HG03521 (cell line): Measurements from ENCODE around the gene PCNT.
A peak's percentile ranks its signal among the peaks of the same experiment; 100 is the strongest.

Source experiments
- ATAC-seq: cut with Tn5 transposase; IDR thresholded peaks from one replicate; pipeline ENCODE4 v1.9.1; 2021; ENCODE audit warnings: mild to moderate bottlenecking, moderate library complexity; ENCODE audit not compliant: unreplicated experiment

PCNT gene, protein sequence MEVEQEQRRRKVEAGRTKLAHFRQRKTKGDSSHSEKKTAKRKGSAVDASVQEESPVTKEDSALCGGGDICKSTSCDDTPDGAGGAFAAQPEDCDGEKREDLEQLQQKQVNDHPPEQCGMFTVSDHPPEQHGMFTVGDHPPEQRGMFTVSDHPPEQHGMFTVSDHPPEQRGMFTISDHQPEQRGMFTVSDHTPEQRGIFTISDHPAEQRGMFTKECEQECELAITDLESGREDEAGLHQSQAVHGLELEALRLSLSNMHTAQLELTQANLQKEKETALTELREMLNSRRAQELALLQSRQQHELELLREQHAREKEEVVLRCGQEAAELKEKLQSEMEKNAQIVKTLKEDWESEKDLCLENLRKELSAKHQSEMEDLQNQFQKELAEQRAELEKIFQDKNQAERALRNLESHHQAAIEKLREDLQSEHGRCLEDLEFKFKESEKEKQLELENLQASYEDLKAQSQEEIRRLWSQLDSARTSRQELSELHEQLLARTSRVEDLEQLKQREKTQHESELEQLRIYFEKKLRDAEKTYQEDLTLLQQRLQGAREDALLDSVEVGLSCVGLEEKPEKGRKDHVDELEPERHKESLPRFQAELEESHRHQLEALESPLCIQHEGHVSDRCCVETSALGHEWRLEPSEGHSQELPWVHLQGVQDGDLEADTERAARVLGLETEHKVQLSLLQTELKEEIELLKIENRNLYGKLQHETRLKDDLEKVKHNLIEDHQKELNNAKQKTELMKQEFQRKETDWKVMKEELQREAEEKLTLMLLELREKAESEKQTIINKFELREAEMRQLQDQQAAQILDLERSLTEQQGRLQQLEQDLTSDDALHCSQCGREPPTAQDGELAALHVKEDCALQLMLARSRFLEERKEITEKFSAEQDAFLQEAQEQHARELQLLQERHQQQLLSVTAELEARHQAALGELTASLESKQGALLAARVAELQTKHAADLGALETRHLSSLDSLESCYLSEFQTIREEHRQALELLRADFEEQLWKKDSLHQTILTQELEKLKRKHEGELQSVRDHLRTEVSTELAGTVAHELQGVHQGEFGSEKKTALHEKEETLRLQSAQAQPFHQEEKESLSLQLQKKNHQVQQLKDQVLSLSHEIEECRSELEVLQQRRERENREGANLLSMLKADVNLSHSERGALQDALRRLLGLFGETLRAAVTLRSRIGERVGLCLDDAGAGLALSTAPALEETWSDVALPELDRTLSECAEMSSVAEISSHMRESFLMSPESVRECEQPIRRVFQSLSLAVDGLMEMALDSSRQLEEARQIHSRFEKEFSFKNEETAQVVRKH (N-terminal part only)

DNA sequence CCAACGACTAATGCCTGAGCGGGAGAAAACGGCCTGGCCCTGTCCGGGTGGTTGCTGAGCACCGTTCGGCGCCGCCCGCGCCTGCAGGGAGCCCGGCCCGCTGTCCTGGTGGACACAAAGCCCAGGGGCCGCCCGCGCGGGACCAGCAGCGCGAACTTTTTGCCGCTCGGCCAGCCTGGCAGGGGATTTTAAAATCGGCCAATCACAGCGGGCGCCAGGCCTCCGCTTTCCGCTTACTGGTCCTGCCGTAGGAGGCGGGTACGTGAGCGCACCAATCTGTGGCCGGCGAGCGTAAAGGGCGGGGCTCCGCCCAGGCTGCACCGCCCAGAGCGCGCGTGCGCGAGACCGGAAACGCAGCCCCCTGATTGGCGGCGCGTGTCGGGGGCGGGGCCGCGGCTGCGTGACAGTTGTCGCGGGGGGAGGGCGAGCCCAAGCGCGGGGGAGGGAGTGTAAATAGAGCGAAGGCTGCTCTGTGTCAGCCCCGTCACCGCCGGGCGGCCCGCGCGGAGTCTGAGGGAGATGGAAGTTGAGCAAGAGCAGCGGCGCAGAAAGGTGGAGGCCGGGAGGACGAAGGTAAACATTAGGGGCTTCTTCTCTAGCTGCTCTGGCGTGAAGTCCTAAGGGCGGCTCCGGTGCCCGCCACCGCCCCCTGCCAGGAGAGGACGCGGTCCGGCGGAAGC is at the start of gene PCNT, which contains the start of gene C21orf58:
Gene PCNT (plus strand): TSS at position 447 of the 680 bp plus-strand sequence. CDS start 73 bp downstream, at position 520.
Gene C21orf58 (minus strand): TSS at position 161 of the 680 bp plus-strand sequence. CDS start 1,132 bp downstream, outside the sequence.
- ATAC-seq: peak; percentile 80

DNA sequence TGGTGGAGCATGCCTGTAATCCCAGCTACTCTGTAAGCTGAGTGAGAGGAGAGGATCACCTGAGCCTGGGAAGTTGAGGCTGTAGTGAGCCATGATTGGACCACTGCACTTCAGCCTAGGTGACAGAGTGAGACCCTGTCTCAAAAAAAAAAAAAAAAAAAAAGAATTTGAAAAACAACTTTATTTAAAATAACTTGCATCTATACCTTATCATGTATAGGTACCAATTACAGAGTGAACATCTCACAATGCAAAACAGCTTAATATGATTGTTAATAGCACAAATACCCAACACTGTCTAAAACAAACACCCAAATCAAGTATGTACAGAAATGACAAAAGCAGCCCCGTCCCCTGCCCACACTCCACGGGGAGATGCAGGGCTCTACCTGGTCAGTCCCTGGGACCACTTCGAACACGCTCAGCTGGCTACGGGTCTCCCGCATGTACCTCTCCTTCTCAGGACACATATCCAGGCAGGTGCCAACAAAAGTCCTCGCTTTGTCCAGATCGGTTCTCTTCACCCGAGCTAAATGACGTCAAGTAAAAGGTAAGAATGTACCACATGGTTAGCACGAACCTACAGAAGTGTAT is 49.1 kb upstream of the PCNT start:
- ATAC-seq: no peak

- ATAC-seq: no peak
Measured at GRCh38 chr21:46284077-46284644, 39.8 kb upstream of the PCNT start.

DNA sequence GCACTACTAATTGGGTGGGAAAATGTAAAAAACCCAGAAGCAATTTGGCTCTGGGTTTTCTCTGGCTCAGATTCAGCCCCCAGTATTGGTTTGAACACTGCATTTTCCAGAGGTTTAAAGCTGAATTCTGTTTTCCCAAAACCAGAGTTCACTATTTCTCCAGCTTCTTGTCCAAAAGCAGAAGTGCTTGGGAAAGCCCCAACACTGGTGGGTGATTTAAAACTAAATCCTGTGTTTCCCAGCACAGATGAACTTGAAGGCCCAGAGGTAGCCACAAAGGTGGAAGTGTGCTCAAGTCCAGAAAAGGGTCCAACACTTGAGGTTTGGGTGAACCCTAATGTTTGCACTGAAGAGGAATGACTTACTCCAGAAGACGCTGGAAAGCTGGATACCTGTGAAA is 39.2 kb upstream of the PCNT start:
- ATAC-seq: no peak

DNA sequence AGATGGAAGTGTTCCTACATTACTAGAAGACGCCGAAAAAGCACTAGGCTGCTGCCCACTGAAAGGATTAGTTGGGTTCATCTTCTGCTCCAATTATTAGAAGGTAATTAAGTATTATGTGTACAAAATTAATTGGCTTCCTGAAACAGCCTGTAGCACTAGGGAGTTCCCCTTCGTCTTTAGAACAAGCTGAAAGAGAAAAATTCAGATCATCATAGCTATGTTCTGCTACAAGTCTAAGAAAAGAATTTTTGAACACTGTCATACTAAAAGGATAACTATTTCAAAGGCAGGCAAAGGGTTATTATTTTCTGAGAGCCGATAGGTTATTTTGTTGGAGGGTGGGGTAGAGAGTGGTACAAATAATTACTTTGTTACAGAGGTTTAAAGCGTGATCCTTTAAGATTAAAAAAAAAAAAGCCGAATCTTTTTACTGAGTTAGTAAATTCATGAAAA is 38.7 kb upstream of the PCNT start, which contains the start of gene MCM3AP:
Gene MCM3AP (minus strand): TSS at position 406 of the 456 bp plus-strand sequence. CDS start 325 bp downstream, at position 81.
- no peak for ATAC-seq

DNA sequence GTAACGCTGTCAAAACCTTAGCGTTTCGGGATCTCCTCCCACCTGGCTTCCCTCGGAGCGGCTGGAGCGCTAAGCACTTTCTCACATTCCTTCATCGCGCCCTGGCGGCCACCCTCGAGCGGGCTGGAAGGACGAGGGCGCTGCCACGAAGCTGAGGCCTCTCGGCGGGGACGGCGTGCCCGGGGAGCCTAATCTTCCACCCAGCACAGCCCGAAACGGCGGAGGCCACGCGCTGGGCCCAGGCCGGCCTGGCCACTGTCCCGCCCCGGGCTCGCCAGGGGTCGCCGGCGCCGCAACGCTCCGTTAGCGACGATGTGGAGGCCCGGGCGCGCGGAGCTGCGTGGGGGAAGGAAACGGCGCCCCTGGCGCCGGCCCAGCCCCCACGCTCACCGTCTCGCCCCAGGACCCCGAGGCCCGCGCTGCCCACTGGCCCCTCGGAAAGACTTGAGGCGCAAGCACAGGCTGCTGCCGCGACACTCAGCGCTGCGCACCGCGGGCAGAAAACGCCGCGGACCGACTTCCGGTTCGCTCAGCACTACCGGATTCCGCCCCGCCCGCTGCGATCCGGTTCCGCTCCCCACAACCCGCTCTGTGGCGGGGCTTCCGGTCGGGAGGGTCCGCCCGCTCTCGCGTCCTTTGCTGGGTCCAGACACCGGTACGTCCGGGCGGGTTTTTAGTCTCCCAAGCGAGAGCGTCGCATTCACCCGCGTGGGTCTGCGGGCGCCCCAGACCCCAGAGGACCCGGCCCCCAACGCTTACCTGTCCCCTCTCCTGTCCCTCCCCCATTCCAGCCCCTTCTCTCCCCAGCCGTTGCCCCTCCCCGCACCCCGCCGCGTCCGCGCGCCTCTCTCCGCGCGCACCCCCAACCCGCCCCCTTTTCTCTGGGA is 38.0 kb upstream of the PCNT start, which contains the start of gene YBEY:
Gene YBEY (plus strand): TSS at position 582 of the 887 bp plus-strand sequence. CDS start 572 bp downstream, outside the sequence.
- ATAC-seq: peak; percentile 78

- no peak for ATAC-seq
Measured at GRCh38 chr21:46286648-46287002, 37.3 kb upstream of the PCNT start.

- no peak for ATAC-seq
Measured at GRCh38 chr21:46287541-46287940, 36.4 kb upstream of the PCNT start.

- no peak for ATAC-seq
Measured at GRCh38 chr21:46289655-46290179, 34.2 kb upstream of the PCNT start.

GRCh38 chr21:46291561-46291960 is 32.4 kb upstream of the PCNT start:
- no peak for ATAC-seq

DNA sequence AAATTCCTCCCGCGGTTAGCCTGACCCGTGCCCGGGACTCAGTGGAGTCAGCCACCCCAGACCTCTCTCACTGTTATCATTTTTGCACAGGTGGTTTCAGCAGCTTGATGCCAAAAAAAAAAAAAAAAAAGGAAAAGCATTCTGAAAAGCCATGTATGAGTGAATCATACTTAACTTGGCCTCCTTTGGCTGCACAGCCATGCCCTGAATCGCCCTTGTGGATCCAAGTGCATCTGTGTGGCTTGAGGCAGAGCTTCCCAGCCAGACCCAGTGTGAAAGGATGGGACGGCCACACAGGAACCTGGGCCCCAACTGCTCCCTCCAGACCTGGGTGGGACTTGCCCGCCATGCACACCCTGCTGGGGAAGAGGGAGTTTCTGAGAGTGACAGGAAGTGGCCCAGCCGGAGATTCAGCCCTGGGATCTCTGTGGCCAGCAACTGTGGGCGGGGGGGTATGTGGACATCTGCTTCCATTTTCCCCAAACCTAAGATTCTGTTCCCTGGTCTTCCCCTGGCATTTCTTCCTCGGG is 29.2 kb upstream of the PCNT start:
- ATAC-seq: no peak

DNA sequence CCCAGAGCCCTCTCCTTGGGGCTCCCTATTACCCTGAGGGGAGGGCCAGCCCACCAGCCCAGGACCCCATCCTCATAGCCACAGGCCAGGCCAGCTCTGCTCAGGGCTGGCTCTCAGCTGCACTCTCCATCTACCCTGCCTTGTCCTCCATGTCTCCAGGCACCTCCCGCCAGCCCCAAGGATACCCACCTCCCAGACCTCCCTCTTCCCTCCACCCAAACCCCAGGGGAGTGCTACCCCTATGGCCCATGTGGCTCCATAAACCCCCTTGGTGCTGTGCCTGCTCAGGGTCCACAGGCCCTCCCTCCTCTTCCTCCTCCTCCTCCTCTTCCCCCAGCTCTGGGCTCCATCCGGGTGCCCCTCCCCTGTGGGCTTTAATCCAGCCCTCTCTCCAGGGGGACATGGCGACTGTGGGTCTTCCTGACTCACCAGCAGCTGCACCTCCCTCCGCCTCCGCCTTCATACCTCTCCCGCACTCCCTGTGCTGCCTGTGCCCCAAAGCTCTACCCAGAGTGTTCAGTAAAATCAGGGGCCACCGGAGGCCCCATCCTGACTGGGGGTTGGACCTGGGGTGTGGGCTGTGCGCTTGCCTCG is 28.7 kb upstream of the PCNT start:
- no peak for ATAC-seq

GRCh38 chr21:46295996-46296752 is 27.8 kb upstream of the PCNT start:
- no peak for ATAC-seq

DNA sequence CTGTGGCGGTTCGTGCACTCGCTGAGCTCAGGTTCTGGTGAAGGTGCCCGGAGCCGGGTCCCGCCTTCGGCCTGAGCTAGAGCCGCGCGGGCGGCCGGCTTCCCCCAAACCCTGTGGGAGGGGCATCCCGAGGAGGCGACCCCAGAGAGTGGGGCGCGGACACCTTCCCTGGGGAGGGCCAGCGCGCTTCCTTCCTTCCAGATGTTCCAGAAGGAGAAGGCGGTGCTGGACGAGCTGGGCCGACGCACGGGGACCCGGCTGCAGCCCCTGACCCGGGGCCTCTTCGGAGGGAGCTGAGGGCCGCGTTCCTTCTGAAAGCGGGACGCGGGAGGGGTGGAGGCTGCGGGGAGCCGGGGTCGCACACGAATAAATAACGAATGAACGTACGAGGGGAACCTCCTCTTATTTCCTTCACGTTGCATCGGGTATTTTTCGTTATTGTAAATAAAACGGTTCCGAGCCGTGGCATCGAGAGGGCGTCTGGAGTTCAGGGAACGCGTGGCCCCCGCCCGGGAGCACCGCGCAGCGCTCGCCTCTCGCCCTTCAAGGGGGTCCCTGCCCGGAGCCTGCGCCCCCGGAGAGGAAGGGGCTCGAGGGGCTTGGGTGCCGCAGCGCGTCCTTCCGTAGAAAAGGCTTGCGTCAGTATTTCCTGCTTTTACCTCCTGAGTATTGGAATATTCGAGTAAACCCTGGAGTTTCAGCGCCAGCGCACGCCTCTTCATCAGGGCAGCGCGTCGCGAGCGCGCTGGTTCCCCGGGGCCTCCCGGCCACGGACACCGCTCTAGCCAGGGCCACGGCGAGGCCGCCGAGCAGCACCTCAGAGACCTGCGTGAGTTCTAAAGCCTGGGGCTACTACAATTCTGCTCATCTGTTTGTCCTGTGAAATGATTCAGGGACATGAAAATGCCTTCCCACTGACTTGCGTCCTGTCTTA is 26.4 kb upstream of the PCNT start:
- no peak for ATAC-seq

- ATAC-seq: no peak
Measured at GRCh38 chr21:46299167-46299566, 24.8 kb upstream of the PCNT start.
